ENCODE results near the gene CSRP3.

DNA sequence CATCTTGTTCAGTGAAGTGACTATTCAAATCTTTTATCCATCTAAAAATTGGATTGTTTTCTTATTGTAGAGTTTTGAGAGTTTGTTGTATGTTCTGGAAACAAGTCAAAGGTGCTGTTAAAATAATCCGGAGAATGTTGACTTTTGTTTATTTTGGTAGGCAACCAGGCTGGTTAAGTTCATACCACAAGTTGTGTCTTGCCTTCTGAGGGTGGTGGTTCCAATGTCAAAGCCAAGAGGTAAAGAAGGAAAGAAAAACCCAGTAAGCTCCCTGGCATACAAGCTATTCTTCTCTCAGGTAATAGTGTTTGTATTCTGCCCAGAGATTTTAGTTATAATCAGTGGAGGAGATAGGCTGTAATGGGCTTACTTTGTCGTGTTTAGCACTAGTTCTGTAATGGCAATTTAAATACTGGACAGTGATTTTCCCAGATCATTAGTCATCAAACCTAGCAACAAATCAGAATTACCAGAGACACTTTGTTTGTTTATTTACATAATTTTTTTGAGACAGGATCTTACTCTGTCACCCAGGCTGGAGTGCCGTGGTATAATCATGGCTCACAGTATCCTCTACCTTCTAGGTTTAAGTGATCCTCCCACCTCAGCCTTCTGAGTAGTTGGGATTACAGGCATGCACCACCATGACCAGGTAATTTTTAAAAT, 15.1 kb upstream of the CSRP3 start:
- TF ChIP-seq CTCF (IDR thresholded peaks at IDR 0.05; ENCODE audit: extremely low read depth in 1 of 2, insufficient read depth in 1 of 2, low read depth in 1 of 2, low read length in 2 of 2) (no peak), POLR2AphosphoS5 (IDR thresholded peaks at IDR 0.05; ENCODE audit: insufficient read depth, low read depth, low read length) (no peak)

Data from endothelial cell of umbilical vein (primary cell).